ENCODE data around the gene ADGRG1. TPM values are rescaled to one million over a fixed set of nuclear protein-coding genes. Genes with fewer than 3 reads are reported as not detected.

The ADGRG1 gene
- total and polyA plus RNA-seq, 2 donors (not counting 1 experiment from before 2014, with no cell fraction given): 0.20 to 0.61 TPM

- no peak overlapping the region for H3K27ac Mint-ChIP-seq
- intact Hi-C loops (cut with micrococcal nuclease): no loop called here
- POLR2A ChIA-PET: no interaction called here
These were observed 70.5 kb downstream of the ADGRG1 start for GRCh38 chr16:57698812-57699405.

DNA sequence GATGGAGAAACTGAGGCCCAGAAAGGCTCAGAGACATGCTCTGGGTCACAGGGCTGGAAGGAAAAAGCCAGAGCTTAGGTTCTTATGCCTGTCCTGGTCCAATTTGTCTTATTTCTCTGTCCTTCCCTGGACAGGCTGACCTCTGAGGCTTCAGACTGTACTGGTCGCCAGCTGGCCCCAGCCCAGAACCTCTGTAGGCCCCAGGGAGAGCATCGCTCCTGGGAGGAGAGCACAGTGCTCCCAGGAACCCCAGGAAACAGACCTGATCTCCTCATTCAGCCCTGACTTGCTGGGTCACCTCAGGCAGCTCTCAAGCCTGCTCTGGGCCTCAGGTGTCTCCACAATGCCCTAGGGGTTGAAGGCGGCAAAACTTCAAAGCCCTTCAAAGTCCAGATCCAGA is 71.1 kb downstream of the ADGRG1 start:
- no peak for DNase-seq
- Histone ChIP-seq H4K20me1 (ENCODE audit: control insufficient read depth, insufficient read depth, low read length, poor library complexity, severe bottlenecking) (no peaks in the 10 kb centered on the region), H3K4me3 (ENCODE audit: control extremely low read depth in 1 of 5, extremely low read depth in 1 of 5, insufficient read depth in 1 of 5, low read depth in 2 of 5, low read length in 4 of 5) (no peak overlapping the region), H3K27ac (ENCODE audit: low read length in 2 of 2) (no peak overlapping the region), H3K4me1 (ENCODE audit: control insufficient read depth in 2 of 2, insufficient read depth in 2 of 2, low read length in 2 of 2) (peaks cover 10 to 14% of the 10 kb centered on the region in 2 donors), H3K27me3 (replicated peaks in 1 of 4; ENCODE audit: control extremely low read depth in 1 of 4, control insufficient read depth in 3 of 4, insufficient read depth in 4 of 4, low read length in 3 of 4) (no peaks in the 10 kb centered on the region), H3K79me2 (ENCODE audit: control insufficient read depth, insufficient read depth, low read length) (no peaks in the 10 kb centered on the region), H3K9ac (ENCODE audit: low read length) (no peak overlapping the region), H2AFZ (ENCODE audit: insufficient read depth, low read depth, low read length, poor library complexity, severe bottlenecking) (no peak overlapping the region), H3K4me2 (replicated peaks; ENCODE audit: low read depth, low read length, poor library complexity, severe bottlenecking) (no peak overlapping the region), H3K9me3 (ENCODE audit: control extremely low read depth in 1 of 3, control insufficient read depth in 2 of 3, insufficient read depth in 1 of 3, low read length in 2 of 3) (no peaks in the 10 kb centered on the region), H3K36me3 (replicated peaks in 1 of 2; ENCODE audit: control extremely low read depth in 1 of 2, control insufficient read depth in 1 of 2, extremely low read depth in 1 of 2, insufficient read depth in 2 of 2, low read length in 1 of 2) (no peaks in the 10 kb centered on the region)
- ChIA-PET CTCF (no interaction called here), POLR2A (no interaction called here)
- Mint-ChIP-seq H3K4me1 (peaks cover 11% of the 10 kb centered on the region), H3K9me3 (ENCODE audit: insufficient read depth) (no peaks in the 10 kb centered on the region), H3K4me3 (no peak overlapping the region), H3K27me3 (no peaks in the 10 kb centered on the region), H3K27ac (no peak overlapping the region)
- intact Hi-C loops (cut with micrococcal nuclease): no loop called here
- no peak for ATAC-seq (ENCODE audit: low read depth)
- TF ChIP-seq, protein P1, sequence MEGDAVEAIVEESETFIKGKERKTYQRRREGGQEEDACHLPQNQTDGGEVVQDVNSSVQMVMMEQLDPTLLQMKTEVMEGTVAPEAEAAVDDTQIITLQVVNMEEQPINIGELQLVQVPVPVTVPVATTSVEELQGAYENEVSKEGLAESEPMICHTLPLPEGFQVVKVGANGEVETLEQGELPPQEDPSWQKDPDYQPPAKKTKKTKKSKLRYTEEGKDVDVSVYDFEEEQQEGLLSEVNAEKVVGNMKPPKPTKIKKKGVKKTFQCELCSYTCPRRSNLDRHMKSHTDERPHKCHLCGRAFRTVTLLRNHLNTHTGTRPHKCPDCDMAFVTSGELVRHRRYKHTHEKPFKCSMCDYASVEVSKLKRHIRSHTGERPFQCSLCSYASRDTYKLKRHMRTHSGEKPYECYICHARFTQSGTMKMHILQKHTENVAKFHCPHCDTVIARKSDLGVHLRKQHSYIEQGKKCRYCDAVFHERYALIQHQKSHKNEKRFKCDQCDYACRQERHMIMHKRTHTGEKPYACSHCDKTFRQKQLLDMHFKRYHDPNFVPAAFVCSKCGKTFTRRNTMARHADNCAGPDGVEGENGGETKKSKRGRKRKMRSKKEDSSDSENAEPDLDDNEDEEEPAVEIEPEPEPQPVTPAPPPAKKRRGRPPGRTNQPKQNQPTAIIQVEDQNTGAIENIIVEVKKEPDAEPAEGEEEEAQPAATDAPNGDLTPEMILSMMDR (IDR thresholded peaks at IDR 0.05): no peak
- TF ChIP-seq EZH2 (IDR thresholded peaks at IDR 0.05; ENCODE audit: borderline replicate concordance, insufficient read depth, low read depth, low read length, poor library complexity, severe bottlenecking): no peak
- 87% methylated on average over 3 of the region's 3 CpGs for WGBS (ENCODE audit: insufficient coverage)

More at GRCh38 chr16:57698812-57699405, 70.5 kb downstream of the ADGRG1 start:
- peaks cover 12% of the 10 kb centered on the region for H3K4me1 Mint-ChIP-seq
- no peaks in the 10 kb centered on the region for H4K20me1 ChIP-seq (ENCODE audit: control insufficient read depth, insufficient read depth, low read length, poor library complexity, severe bottlenecking)
- no peaks in the 10 kb centered on the region for H3K27me3 ChIP-seq (replicated peaks in 1 of 4; ENCODE audit: control extremely low read depth in 1 of 4, control insufficient read depth in 3 of 4, insufficient read depth in 4 of 4, low read length in 3 of 4)
- ATAC-seq (ENCODE audit: low read depth): no peak
- CTCF ChIA-PET: no interaction called here
- H3K9me3 ChIP-seq (ENCODE audit: control extremely low read depth in 1 of 3, control insufficient read depth in 2 of 3, insufficient read depth in 1 of 3, low read length in 2 of 3): no peaks in the 10 kb centered on the region
- TF ChIP-seq, protein P1 (IDR thresholded peaks at IDR 0.05): no peak
- TF ChIP-seq EZH2 (IDR thresholded peaks at IDR 0.05; ENCODE audit: borderline replicate concordance, insufficient read depth, low read depth, low read length, poor library complexity, severe bottlenecking): no peak
- no peak overlapping the region for H3K4me3 Mint-ChIP-seq
- no peak overlapping the region for H3K27ac ChIP-seq (ENCODE audit: low read length in 2 of 2)
- H3K9me3 Mint-ChIP-seq (ENCODE audit: insufficient read depth): no peaks in the 10 kb centered on the region
- 86% methylated on average over 16 of the region's 16 CpGs for WGBS (ENCODE audit: insufficient coverage)
- no peak overlapping the region for H2AFZ ChIP-seq (ENCODE audit: insufficient read depth, low read depth, low read length, poor library complexity, severe bottlenecking)
- H3K4me2 ChIP-seq (replicated peaks; ENCODE audit: low read depth, low read length, poor library complexity, severe bottlenecking): no peak overlapping the region
- no peak overlapping the region for H3K4me3 ChIP-seq (ENCODE audit: control extremely low read depth in 1 of 5, extremely low read depth in 1 of 5, insufficient read depth in 1 of 5, low read depth in 2 of 5, low read length in 4 of 5)
- DNase-seq: no peak
- H3K4me1 ChIP-seq (ENCODE audit: control insufficient read depth in 2 of 2, insufficient read depth in 2 of 2, low read length in 2 of 2): peaks cover 10 to 20% of the 10 kb centered on the region in 2 donors
- H3K27me3 Mint-ChIP-seq: no peaks in the 10 kb centered on the region
- H3K9ac ChIP-seq (ENCODE audit: low read length): no peak overlapping the region
- H3K79me2 ChIP-seq (ENCODE audit: control insufficient read depth, insufficient read depth, low read length): no peaks in the 10 kb centered on the region
- H3K36me3 ChIP-seq (replicated peaks in 1 of 2; ENCODE audit: control extremely low read depth in 1 of 2, control insufficient read depth in 1 of 2, extremely low read depth in 1 of 2, insufficient read depth in 2 of 2, low read length in 1 of 2): no peaks in the 10 kb centered on the region

All from B cell (primary cell).